Left lung (tissue), 10 donors: ENCODE measurements around the gene NAA38. TPM values are rescaled to one million over a fixed set of nuclear protein-coding genes. Genes with fewer than 3 reads are reported as not detected.
A peak's percentile ranks its signal among the peaks of the same experiment; 100 is the strongest.

Experiments
- ATAC-seq: fragments of 200-7000 bp; cut with Tn5 transposase; one replicate; pipeline ENCODE4 v1.9.1; 2020; ENCODE audit warnings: moderate library complexity
- DNase-seq, 4 donors: peaks; one replicate each; pipeline ENCODE4 v3.0.0-alpha.2; 2013 to 2020
- H3K27ac ChIP-seq, 2 donors: fragments of 200-600 bp; sonication (generic) in 1 of 2; one replicate each; pipeline versions ENCODE4 v1.5.0 to v1.8.0; 2020 to 2021
- H3K27me3 ChIP-seq, 2 donors: fragments of 200-600 bp; sonication (generic) in 1 of 2; one replicate each; pipeline versions ENCODE4 v1.5.0 to v1.8.0; 2020 to 2021
- H3K36me3 ChIP-seq, 2 donors: fragments of 200-600 bp; sonication (generic) in 1 of 2; one replicate each; pipeline versions ENCODE4 v1.5.0 to v1.8.0; 2020 to 2021
- H3K4me1 ChIP-seq, 2 donors: fragments of 200-600 bp; one replicate each; pipeline ENCODE4 v1.8.0; 2021
- H3K4me3 ChIP-seq, 2 donors: fragments of 200-600 bp; sonication (generic) in 1 of 2; one replicate each; pipeline versions ENCODE4 v1.5.0 to v1.8.0; 2020 to 2021; ENCODE audit warnings: mild to moderate bottlenecking in 1 of 2
- H3K9me3 ChIP-seq, 2 donors: fragments of 200-600 bp; sonication (generic) in 1 of 2; one replicate each; pipeline versions ENCODE4 v1.5.0 to v1.8.0; 2020 to 2021
- CTCF ChIP-seq, 2 donors: fragments of 200-600 bp; sonication (generic) in 1 of 2; IDR thresholded peaks; one replicate each; pipeline versions ENCODE4 v1.5.0 to v1.8.0; 2021; ENCODE audit warnings: antibody characterized with exemption in 2 of 2
- intact Hi-C, 2 donors: fragments of 100-400 bp; cut with DNase I; formaldehyde crosslinking; loops; one replicate each; pipeline versions ENCODE4 v1.11.2 to v1.14.2; 2022
- polyA plus RNA-seq, 6 donors: library from polyadenylated mRNA; unstranded; fragments of 120-200 nt; gene quantifications; one replicate each; pipeline ENCODE4 v1.2.1, GENCODE V29; 2013; ENCODE audit not compliant: insufficient read length in 6 of 6
- total RNA-seq, 2 donors: library from RNA; stranded (reverse); fragmentation: NEBNext Ultra II Directional; extraction: Animal tissue kit (Norgen Biotek cat#: 25700); gene quantifications; one replicate each; pipeline ENCODE4 v1.2.1, GENCODE V29; 2021
- donor health status: DM: no; HTN: yes; CAD: no.
- donor health status: DM: no; HTN: no; CAD: no.

NAA38 gene
- total and polyA plus RNA-seq, 8 donors: 56.3 to 95.7 (median 74.2) TPM

- ATAC-seq: peak; percentile 19
- no peak for TF ChIP-seq CTCF (IDR thresholded peaks at IDR 0.05)
- H3K9me3 ChIP-seq: no peaks in the 10 kb centered on the region
- H3K27ac ChIP-seq: peak overlapping the region; percentile 88 to 97
- DNase-seq: peak; percentile 74 to 87 (median 82)
- H3K27me3 ChIP-seq: no peaks in the 10 kb centered on the region
- peaks cover 24 to 82% of the 10 kb centered on the region in 2 donors for H3K4me1 ChIP-seq
- intact Hi-C loops: no loop called here
- peak overlapping the region; percentile 78 to 89 for H3K4me3 ChIP-seq
- H3K36me3 ChIP-seq: peaks cover 0 to 1% of the 10 kb centered on the region in 2 donors
Measured at GRCh38 chr17:7885367-7886226, 28.2 kb upstream of the NAA38 start.

GRCh38 chr17:7884581-7885366 is 27.4 kb upstream of the NAA38 start:
- TF ChIP-seq CTCF (IDR thresholded peaks at IDR 0.05): no peak
- Histone ChIP-seq H3K4me3 (peak overlapping the region; percentile 78 to 89), H3K27ac (peak overlapping the region; percentile 88 to 97), H3K27me3 (no peaks in the 10 kb centered on the region), H3K4me1 (peaks cover 24 to 84% of the 10 kb centered on the region in 2 donors), H3K36me3 (no peaks in the 10 kb centered on the region), H3K9me3 (no peaks in the 10 kb centered on the region)
- DNase-seq (peak in 2 of 4 donors; percentile 16 to 80), ATAC-seq (no peak)
- intact Hi-C loops: no loop called here

GRCh38 chr17:7883781-7884386 is 26.5 kb upstream of the NAA38 start:
- peak overlapping the region; percentile 55 to 65 for H3K27ac ChIP-seq
- ATAC-seq: no peak
- H3K36me3 ChIP-seq: no peaks in the 10 kb centered on the region
- H3K9me3 ChIP-seq: no peaks in the 10 kb centered on the region
- TF ChIP-seq CTCF (IDR thresholded peaks at IDR 0.05): no peak
- H3K4me1 ChIP-seq: peaks cover 15 to 76% of the 10 kb centered on the region in 2 donors
- DNase-seq: peak in 2 of 4 donors; percentile 53 to 68
- peak overlapping the region in 1 of 2 donors; percentile 89 for H3K4me3 ChIP-seq
- no peaks in the 10 kb centered on the region for H3K27me3 ChIP-seq
- intact Hi-C loops: no loop called here

- DNase-seq (no peak), ATAC-seq (no peak)
- Histone ChIP-seq H3K27ac (peak overlapping the region; percentile 28 to 55), H3K4me1 (peaks cover 4 to 65% of the 10 kb centered on the region in 2 donors), H3K36me3 (no peaks in the 10 kb centered on the region), H3K4me3 (no peak overlapping the region), H3K27me3 (no peaks in the 10 kb centered on the region), H3K9me3 (no peaks in the 10 kb centered on the region)
- no peak for TF ChIP-seq CTCF (IDR thresholded peaks at IDR 0.05)
- intact Hi-C loops: no loop called here
Measured at GRCh38 chr17:7882629-7883028, 25.3 kb upstream of the NAA38 start.
